IPS-NIHi7 (cell line): ENCODE results near the gene TIGD6.
A peak's percentile ranks its signal among the peaks of the same experiment; 100 is the strongest.
"Not testable (repeated sequence)": the region's sequence is repeated elsewhere in the genome, so short reads cannot be mapped to it uniquely, and the experiment has no call there.

Experiments
- DNase-seq: peaks from one replicate; pipeline ENCODE4 v3.0.0; 2012; ENCODE audit warnings: mixed read lengths; ENCODE audit errors: extremely low spot score

TIGD6 gene

GRCh38 chr5:150000256-150000989 lies at the start of gene TIGD6, which contains the start of gene HMGXB3:
Gene TIGD6, minus strand, starts transcription at chr5:150000654. Its CDS starts 4,306 bp downstream, at chr5:149996348.
Gene HMGXB3, plus strand, starts transcription at chr5:150000739. Its CDS starts 4,114 bp downstream, at chr5:150004853.
- DNase-seq, result peak; percentile 97

GRCh38 chr5:150046031-150046430 lies 45.6 kb upstream of the TIGD6 start:
- DNase-seq, result no peak

GRCh38 chr5:150045549-150045948 lies 45.1 kb upstream of the TIGD6 start:
- DNase-seq, result peak; percentile 45

- no peak for DNase-seq
Observed at GRCh38 chr5:150044712-150045111, 44.3 kb upstream of the TIGD6 start.

- no peak for DNase-seq
Observed at GRCh38 chr5:150044329-150044681, 43.9 kb upstream of the TIGD6 start.

GRCh38 chr5:150043657-150044328 lies 43.3 kb upstream of the TIGD6 start:
- DNase-seq, result no peak

GRCh38 chr5:150042459-150042858 lies 42.0 kb upstream of the TIGD6 start:
- DNase-seq, result no peak

- DNase-seq, result no peak
Observed at GRCh38 chr5:150038547-150038946, 38.1 kb upstream of the TIGD6 start.

- no peak for DNase-seq
Observed at GRCh38 chr5:150036513-150036912, 36.1 kb upstream of the TIGD6 start.

- DNase-seq, result no peak
Observed at GRCh38 chr5:150035139-150035895, 34.9 kb upstream of the TIGD6 start.

GRCh38 chr5:150034662-150035061 lies 34.2 kb upstream of the TIGD6 start:
- no peak for DNase-seq

- no peak for DNase-seq
Observed at GRCh38 chr5:150033334-150033733, 32.9 kb upstream of the TIGD6 start.

GRCh38 chr5:150028047-150028446 lies 27.6 kb upstream of the TIGD6 start:
- not testable (repeated sequence) for DNase-seq

- DNase-seq, result no peak
Observed at GRCh38 chr5:150026682-150027172, 26.3 kb upstream of the TIGD6 start.

GRCh38 chr5:150024346-150024984 lies 24.0 kb upstream of the TIGD6 start:
- no peak for DNase-seq

GRCh38 chr5:150023136-150023535 lies 22.7 kb upstream of the TIGD6 start:
- DNase-seq, result no peak

GRCh38 chr5:150022681-150023080 lies 22.2 kb upstream of the TIGD6 start:
- no peak for DNase-seq

- no peak for DNase-seq
Observed at GRCh38 chr5:150022158-150022531, 21.7 kb upstream of the TIGD6 start.

- DNase-seq, result peak; percentile 42
Observed at GRCh38 chr5:150021491-150022157, 21.2 kb upstream of the TIGD6 start.

GRCh38 chr5:150020249-150020648 lies 19.8 kb upstream of the TIGD6 start:
- no peak for DNase-seq
